Esophagus muscularis mucosa (tissue), 4 donors: Measurements from ENCODE around the gene UNC5CL.

ENCODE experiments used
- CTCF ChIP-seq, 3 experiments: fragments of 200-600 bp in 2 of 3; fragments of 450-650 bp in 1 of 3; sonication (generic) in 2 of 3; IDR thresholded peaks; one replicate each; pipeline ENCODE4 v1.5.1; 2017 to 2019; ENCODE audit warnings: antibody characterized with exemption in 3 of 3, mild to moderate bottlenecking in 2 of 3, moderate library complexity in 1 of 3
- EP300 ChIP-seq: sonication (generic); formaldehyde crosslinking; IDR thresholded peaks from one replicate; pipeline ENCODE4 v1.6.1; 2017; ENCODE audit warnings: antibody characterized with exemption
- POLR2AphosphoS5 ChIP-seq, 2 donors: sonication (generic); formaldehyde crosslinking; IDR thresholded peaks; one replicate each; pipeline ENCODE4 v1.6.1; 2017; ENCODE audit warnings: antibody characterized with exemption in 2 of 2

GRCh38 chr6:41073203-41073967 is 34.4 kb upstream of the UNC5CL start:
- TF ChIP-seq CTCF (IDR thresholded peaks at IDR 0.05) = peak; percentile 14 to 51 (median 38)
- TF ChIP-seq EP300 = no peak
- TF ChIP-seq POLR2AphosphoS5 (IDR thresholded peaks at IDR 0.05) = peak; percentile 84 to 91
